CD4-positive, alpha-beta T cell treated with Interleukin-6 for 4 hours (primary cell): ENCODE data around the gene ZNF541.
"Not testable (repeated sequence)": the region's sequence is repeated elsewhere in the genome, so short reads cannot be mapped to it uniquely, and the experiment has no call there.

Experiments used
- DNase-seq: peaks from one replicate; pipeline ENCODE4 v3.0.0-alpha.2; 2020; ENCODE audit warnings: mixed read lengths

ZNF541 gene

GRCh38 chr19:47600246-47601179 is 27.6 kb upstream of the ZNF541 start:
- peak; percentile 100 for DNase-seq

GRCh38 chr19:47599671-47600245 is 26.8 kb upstream of the ZNF541 start:
- DNase-seq = not testable (repeated sequence)

- DNase-seq = no peak
Measured at GRCh38 chr19:47598407-47599349, 25.7 kb upstream of the ZNF541 start.

DNA sequence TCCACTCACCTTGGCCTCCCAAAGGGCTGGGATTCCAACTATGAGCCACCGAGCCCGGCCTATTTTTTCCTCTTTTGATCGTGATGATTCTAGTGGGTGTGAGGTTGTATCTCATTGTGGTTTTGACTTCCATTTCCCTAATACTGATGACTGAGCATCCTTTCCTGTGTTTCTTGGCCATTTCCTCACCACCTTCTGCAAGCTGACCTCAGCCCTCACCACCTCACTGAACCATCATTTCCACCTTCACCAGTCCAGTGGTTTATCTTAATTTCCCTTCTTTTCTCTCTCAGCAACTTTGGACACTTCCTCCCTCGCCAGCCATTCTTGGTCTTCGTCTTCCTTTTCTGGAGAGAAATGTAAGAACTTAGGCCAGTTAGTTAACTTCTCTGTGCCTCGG is 23.0 kb upstream of the ZNF541 start:
- no peak for DNase-seq

GRCh38 chr19:47593860-47594259 is 20.9 kb upstream of the ZNF541 start:
- DNase-seq = no peak

- DNase-seq = no peak
Measured at GRCh38 chr19:47589824-47590223, 16.9 kb upstream of the ZNF541 start.

- no peak for DNase-seq
Measured at GRCh38 chr19:47587295-47587694, 14.3 kb upstream of the ZNF541 start.

GRCh38 chr19:47583161-47583560 is 10.2 kb upstream of the ZNF541 start:
- DNase-seq = not testable (repeated sequence)

GRCh38 chr19:47582320-47582909 is 9.5 kb upstream of the ZNF541 start:
- DNase-seq = no peak

DNA sequence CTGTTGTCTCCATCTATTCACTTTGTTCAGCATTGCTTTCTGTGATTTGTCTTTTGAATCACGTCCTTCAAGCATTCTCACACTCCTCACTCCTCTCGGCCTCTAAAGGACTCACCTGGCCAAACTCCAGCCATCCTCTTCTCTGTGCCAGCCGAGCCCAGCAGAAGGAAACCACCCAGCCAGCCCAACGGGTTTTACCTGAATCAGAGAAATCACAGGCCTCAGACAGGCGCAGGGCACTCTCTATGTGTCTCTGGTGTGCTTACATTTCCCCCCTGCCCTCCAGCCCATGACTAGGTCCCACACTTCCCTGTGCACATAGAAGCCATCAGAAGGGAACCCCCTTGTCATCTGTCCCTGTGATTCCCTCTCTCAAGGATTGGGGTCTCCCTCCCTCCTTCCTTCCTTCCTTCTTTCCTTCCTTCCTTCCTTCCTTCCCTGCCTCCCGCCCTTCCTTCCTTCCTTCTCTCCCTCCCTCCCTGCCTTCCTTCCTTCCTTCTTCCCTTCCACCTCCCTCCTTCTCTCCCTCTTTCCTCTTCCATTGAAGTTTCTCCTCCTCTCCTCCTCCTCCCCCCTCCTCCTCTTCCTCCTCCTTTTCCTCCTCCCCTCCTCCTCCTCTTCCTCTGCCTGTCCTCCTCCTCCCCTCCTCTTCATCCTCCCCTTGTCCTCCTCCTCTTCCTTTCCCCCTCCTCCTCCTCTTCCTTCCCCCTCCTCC is 8.8 kb upstream of the ZNF541 start:
- peak; percentile 25 for DNase-seq

DNA sequence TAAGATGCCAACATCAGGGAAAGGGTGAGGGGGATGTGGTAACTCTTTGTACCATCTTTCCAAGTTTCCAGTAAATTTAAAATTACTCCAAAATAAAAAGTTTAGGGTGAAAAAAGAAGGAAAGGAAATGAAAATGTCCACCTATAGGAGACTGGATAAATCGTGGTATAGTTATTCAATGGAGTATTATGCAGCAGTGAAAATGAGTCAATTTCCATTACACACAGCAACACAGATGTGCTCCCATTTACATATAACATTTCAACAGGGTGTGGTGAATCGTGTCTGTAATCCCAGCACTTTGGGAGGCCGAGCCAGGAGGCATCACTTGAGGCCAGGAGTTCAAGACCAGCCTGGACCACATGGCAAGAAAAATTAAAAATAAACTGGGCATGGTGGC is 7.4 kb upstream of the ZNF541 start:
- no peak for DNase-seq

- DNase-seq = no peak
Measured at GRCh38 chr19:47572635-47573034, 313 bp downstream of the ZNF541 start.

DNA sequence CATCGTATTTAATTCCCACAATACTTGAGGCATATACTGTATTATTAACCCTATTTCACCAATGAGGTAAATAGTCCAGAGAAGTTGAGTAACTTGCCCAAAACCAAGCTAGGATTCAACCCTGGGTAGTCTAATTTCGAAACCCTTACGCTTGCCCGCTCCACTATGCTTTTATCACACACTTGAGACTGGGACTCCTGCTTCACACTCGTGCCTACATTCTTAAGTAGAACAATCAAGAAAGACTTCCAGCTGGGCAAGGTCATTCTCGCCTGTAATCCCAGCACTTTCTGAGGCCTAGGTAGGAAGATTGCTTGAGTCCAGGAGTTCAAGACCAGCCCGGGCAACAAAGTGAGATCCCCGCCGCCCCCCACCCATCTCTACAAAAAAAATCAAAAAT is 3.6 kb downstream of the ZNF541 start:
- DNase-seq = no peak

DNA sequence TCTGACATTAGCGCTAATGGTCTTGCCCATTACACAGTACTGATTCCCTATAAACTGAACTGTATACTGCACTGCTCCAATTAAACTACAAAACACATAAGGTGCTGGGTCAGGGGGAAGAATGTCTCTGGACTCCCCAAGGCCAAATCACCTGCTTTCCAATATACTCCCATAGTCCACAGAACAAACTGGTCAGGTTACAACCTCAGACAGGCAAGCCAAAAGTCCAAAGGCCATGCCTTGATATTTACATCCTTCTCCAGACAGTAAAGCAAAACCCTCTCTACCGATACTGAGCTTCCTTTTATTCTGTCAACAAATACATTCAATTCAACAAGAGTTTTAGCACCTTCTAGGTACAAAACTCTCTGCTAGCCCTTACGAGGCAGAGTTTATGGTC is 8.9 kb downstream of the ZNF541 start:
- DNase-seq = no peak

- no peak for DNase-seq
Measured at GRCh38 chr19:47561440-47562057, 11.4 kb downstream of the ZNF541 start.

GRCh38 chr19:47560999-47561398 is 11.9 kb downstream of the ZNF541 start:
- no peak for DNase-seq

- no peak for DNase-seq
Measured at GRCh38 chr19:47550129-47550528, 22.8 kb downstream of the ZNF541 start.

DNA sequence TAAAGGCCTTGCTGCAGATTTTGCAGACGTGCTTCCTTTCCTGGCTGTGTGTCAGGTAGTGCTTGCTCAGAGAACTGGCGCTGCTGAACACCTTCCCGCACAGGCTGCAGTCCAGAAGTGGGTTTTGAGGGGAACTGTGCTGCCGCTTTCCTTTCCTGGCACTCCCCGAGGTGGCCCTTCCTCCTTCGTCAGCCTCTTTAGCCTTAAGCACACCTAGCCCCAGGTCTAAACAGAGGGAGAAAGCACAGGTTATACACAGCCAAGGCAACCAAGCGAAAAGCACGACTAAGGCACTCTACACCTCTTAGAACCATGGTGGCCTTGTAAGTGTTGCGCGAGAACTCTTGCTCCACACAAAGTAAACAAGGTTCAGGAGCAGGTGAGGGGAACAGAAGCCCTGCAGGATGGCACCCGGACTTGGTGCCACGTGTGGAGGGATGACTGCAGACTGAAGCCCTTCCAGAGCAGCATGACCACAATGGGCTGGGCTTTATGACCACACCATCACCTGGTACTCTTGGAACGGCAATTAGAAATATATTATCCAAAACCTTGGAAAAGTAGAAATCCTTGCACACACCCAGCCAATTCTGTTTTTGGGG is 23.6 kb downstream of the ZNF541 start:
- DNase-seq = no peak

GRCh38 chr19:47547199-47547598 is 25.7 kb downstream of the ZNF541 start:
- DNase-seq = no peak

GRCh38 chr19:47545061-47545948 is 27.6 kb downstream of the ZNF541 start:
- DNase-seq = peak; percentile 12
